Muscle layer of colon (tissue), 2 donors: Measurements from ENCODE around the gene SLC28A1.
"Not testable (repeated sequence)": the region's sequence is repeated elsewhere in the genome, so short reads cannot be mapped to it uniquely, and the experiment has no call there.

Experiments used
- H3K27ac ChIP-seq: one replicate; pipeline ENCODE4 v1.7.0; 2013; ENCODE audit warnings: low read depth, mild to moderate bottlenecking, low read length, moderate library complexity
- H3K27me3 ChIP-seq, 2 donors: one replicate each; pipeline ENCODE4 v1.7.0; 2013; ENCODE audit warnings: low read length in 2 of 2, mild to moderate bottlenecking in 2 of 2; ENCODE audit not compliant: insufficient read depth in 2 of 2, control insufficient read depth in 1 of 2
- H3K36me3 ChIP-seq: one replicate; pipeline ENCODE4 v1.7.0; 2013; ENCODE audit warnings: mild to moderate bottlenecking, low read length; ENCODE audit not compliant: insufficient read depth
- H3K4me1 ChIP-seq: one replicate; pipeline ENCODE4 v1.7.0; 2013; ENCODE audit warnings: mild to moderate bottlenecking, low read length; ENCODE audit not compliant: insufficient read depth
- H3K4me3 ChIP-seq, 2 donors: one replicate each; pipeline ENCODE4 v1.7.0; 2013; ENCODE audit warnings: low read length in 2 of 2, low read depth in 1 of 2, mild to moderate bottlenecking in 1 of 2, moderate library complexity in 1 of 2
- H3K9ac ChIP-seq: one replicate; pipeline ENCODE4 v1.7.0; 2013; ENCODE audit warnings: low read length
- H3K9me3 ChIP-seq: one replicate; pipeline ENCODE4 v1.7.0; 2013; ENCODE audit warnings: mild to moderate bottlenecking, low read length
- donor health status: abdominal sarcoma.
- donor health status: Adenocarcinoma of cecum.

The SLC28A1 gene

DNA sequence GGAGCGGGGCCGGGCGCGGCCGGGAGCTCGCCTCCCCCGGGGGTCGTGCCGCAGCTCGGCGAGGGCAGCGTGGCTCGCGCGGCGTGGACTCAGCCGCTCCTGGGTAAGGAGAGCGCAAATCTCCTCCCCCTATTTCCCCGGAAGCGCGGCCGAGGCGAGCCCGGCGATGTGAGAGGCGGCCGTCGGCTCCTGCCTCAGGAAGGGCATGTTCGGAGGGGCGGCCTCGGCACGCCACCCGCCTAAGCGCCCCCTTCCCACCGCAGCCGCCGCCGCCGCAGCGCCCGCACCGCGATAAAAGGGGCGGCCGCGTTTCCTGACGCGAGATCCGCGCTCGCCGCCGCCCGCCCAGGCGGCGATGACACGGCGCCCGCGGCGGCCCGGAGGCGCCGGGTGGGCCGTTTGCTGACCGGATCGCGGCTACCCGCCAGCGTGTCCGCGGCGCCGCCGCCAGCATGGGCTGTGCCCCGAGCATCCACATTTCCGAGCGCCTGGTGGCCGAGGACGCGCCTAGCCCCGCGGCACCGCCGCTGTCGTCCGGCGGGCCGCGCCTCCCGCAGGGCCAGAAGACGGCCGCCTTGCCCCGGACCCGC, 97.3 kb downstream of the SLC28A1 start, which contains the start of gene PDE8A:
Gene PDE8A (plus strand): TSS at position 146 of the 590 bp plus-strand sequence. CDS start 307 bp downstream, at position 453.
- Histone ChIP-seq H3K27ac (peak within 1 kb of the TSS; percentile 85), H3K4me1 (peaks cover 25% of the 10 kb centered on the region), H3K36me3 (no peaks in the 10 kb centered on the region), H3K9ac (peak within 1 kb of the TSS; percentile 3), H3K4me3 (peak within 1 kb of the TSS; percentile 83 to 88), H3K9me3 (no peaks in the 10 kb centered on the region), H3K27me3 (no peaks in the 10 kb centered on the region)

GRCh38 chr15:84982301-84982920, 97.9 kb downstream of the SLC28A1 start:
- H3K4me3 ChIP-seq, result peak overlapping the region; percentile 83 to 88
- H3K27ac ChIP-seq, result peak overlapping the region; percentile 76
- no peaks in the 10 kb centered on the region for H3K27me3 ChIP-seq
- H3K9me3 ChIP-seq, result no peaks in the 10 kb centered on the region
- peaks cover 25% of the 10 kb centered on the region for H3K4me1 ChIP-seq
- peak overlapping the region; percentile 3 for H3K9ac ChIP-seq
- H3K36me3 ChIP-seq, result no peaks in the 10 kb centered on the region

DNA sequence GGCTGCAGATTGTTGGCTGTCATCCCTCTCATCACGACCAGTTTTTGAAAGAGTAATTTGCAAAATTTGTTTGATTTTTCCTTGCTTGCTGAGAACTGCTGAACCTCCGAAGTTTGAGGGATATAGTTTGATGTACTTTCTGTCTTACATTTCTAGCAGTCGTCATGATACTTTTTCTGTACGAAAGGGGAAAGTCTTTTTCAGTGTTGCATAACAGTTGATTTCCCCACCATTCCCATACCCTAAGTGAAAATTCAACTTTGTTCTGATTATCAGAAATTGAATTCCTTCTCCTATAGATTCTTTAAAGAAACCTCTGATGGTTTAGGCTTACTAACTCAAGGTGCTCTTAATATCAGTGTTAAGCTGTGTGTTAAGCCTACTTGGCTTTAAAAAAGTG, 98.8 kb downstream of the SLC28A1 start:
- no peak overlapping the region for H3K9ac ChIP-seq
- H3K36me3 ChIP-seq, result no peaks in the 10 kb centered on the region
- no peaks in the 10 kb centered on the region for H3K9me3 ChIP-seq
- peak overlapping the region; percentile 23 to 88 for H3K4me3 ChIP-seq
- H3K27ac ChIP-seq, result no peak overlapping the region
- peaks cover 25% of the 10 kb centered on the region for H3K4me1 ChIP-seq
- H3K27me3 ChIP-seq, result no peaks in the 10 kb centered on the region

DNA sequence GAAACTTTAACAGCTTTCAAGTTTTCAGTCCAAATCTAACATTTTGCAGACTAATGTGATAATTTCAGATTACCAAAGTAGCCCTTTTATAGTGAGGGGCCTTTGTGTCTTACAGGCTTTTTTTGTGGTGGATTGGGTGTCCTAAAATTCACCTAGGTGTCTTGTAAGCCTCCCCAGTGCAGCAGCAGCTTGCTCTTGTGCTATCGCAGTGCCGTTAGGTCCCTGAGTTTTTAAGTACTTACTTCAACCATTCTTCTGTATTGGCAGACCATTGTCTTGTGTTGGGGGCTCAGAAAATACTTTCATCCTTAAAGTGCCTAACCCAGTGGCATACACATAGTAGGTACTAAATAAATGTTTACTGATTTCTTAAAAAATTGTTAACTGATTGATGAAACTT, 99.2 kb downstream of the SLC28A1 start:
- Histone ChIP-seq H3K27ac (no peak overlapping the region), H3K9ac (no peak overlapping the region), H3K4me3 (peak overlapping the region in 1 of 2 donors; percentile 88), H3K36me3 (no peaks in the 10 kb centered on the region), H3K4me1 (peaks cover 29% of the 10 kb centered on the region), H3K27me3 (no peaks in the 10 kb centered on the region), H3K9me3 (no peaks in the 10 kb centered on the region)

GRCh38 chr15:84985158-84985557, 100.7 kb downstream of the SLC28A1 start:
- no peak overlapping the region for H3K9ac ChIP-seq
- H3K36me3 ChIP-seq, result no peaks in the 10 kb centered on the region
- H3K27me3 ChIP-seq, result no peaks in the 10 kb centered on the region
- peaks cover 32% of the 10 kb centered on the region for H3K4me1 ChIP-seq
- H3K27ac ChIP-seq, result no peak overlapping the region
- no peak overlapping the region for H3K4me3 ChIP-seq
- H3K9me3 ChIP-seq, result no peaks in the 10 kb centered on the region

DNA sequence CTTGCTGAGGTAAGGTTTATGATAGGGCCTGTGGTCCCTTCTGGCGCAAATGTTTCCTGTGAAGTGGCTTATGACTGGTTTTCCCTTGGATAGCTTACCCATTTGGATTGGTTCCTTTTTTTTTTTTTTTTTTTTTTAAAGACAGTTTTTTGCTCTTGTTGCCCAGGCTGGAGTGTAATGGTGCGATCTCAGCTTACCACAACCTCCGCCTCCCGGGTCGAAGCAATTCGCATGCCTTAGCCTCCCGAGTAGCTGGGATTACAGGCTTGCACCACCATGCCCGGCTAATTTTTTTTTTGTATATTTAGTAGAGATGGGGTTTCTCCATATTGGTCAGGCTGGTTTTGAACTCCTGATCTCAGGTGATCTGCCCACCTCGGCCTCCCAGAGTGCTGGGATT, 102.9 kb downstream of the SLC28A1 start:
- not testable (repeated sequence) for H3K36me3 ChIP-seq, H3K9me3 ChIP-seq, H3K4me3 ChIP-seq, H3K27me3 ChIP-seq, H3K9ac ChIP-seq, H3K27ac ChIP-seq
- peaks cover 32% of the 10 kb centered on the region for H3K4me1 ChIP-seq

DNA sequence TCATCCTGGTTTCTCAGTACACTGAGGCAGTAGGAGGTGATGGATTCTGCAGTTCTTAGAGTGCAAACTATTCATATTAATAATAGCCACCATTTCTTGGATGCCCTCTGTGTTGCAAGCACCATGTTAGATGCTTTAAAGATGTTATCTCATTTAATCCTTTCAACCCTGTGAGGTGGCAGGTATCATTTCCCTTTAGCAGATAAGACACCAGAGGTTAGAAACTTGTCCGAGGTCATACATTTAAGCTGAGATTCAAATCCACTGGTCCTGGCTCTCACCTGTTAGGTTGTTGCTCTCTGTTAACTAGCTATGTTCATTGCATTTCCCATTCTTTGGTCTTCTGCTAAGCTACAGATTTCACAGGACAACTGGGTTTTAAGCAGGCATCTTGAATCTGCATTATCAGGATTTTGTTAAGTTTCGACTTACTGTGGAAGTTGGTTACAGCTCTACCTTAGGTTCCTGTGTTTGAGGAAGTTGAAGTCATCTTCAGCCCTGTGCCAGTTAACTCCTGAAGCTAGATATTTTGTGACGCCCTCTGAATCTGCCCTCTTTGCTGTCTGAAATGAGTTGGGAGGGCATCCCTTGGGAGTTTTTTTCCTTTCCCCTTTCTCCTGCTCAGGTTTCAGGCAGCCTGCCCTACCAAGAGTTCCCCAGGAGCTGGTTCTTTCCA, 103.6 kb downstream of the SLC28A1 start:
- no peak overlapping the region for H3K27ac ChIP-seq

GRCh38 chr15:84988909-84989644, 104.6 kb downstream of the SLC28A1 start:
- H3K27me3 ChIP-seq, result no peaks in the 10 kb centered on the region
- no peak overlapping the region for H3K4me3 ChIP-seq
- H3K27ac ChIP-seq, result no peak overlapping the region
- no peaks in the 10 kb centered on the region for H3K36me3 ChIP-seq
- no peak overlapping the region for H3K9ac ChIP-seq
- peaks cover 25% of the 10 kb centered on the region for H3K4me1 ChIP-seq
- H3K9me3 ChIP-seq, result no peaks in the 10 kb centered on the region

More for the DNA sequence above, 103.6 kb downstream of the SLC28A1 start:
- Histone ChIP-seq H3K4me1 (peaks cover 32% of the 10 kb centered on the region), H3K9me3 (no peaks in the 10 kb centered on the region), H3K9ac (no peak overlapping the region), H3K36me3 (no peaks in the 10 kb centered on the region), H3K27me3 (no peaks in the 10 kb centered on the region), H3K4me3 (no peak overlapping the region)

- Histone ChIP-seq H3K27ac (no peak overlapping the region), H3K4me1 (peaks cover 12% of the 10 kb centered on the region), H3K27me3 (no peaks in the 10 kb centered on the region), H3K36me3 (no peaks in the 10 kb centered on the region), H3K4me3 (no peak overlapping the region), H3K9ac (no peak overlapping the region), H3K9me3 (no peaks in the 10 kb centered on the region)
Observed at GRCh38 chr15:84990507-84990906, 106.0 kb downstream of the SLC28A1 start.

DNA sequence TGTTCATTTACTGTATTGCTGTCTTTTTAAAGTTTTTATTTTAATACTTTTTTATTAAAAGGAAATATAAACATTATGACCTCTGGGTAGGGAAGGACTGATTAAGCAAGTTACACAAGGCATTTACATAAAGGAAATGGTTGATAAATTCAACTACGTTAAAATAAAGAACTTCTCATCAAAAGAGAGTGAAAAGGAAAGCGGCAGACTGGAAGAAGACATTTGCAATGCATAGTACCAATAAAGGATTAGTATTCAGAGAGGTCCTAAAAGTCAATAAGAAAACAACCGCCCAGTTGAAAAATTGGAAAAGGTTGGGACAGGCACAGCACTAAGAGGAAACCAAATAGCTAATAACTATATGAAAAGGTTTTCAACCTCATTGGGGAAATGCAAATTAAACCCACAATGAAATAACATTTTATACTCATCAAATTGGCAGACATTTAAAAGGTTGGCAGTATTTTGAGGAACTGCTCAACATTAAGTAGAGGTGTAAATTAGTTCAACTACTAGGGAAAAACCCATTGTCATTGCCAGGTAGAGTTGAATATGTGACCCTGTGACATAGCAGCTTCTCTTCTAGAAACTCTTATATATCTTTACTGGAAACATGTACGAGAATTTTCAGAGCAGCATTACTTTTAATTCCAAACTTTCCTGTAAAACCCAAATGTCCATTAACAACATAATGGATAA, 106.7 kb downstream of the SLC28A1 start:
- Histone ChIP-seq H3K4me3 (no peak overlapping the region), H3K9ac (no peak overlapping the region), H3K9me3 (no peaks in the 10 kb centered on the region), H3K36me3 (no peaks in the 10 kb centered on the region), H3K27ac (no peak overlapping the region), H3K27me3 (no peaks in the 10 kb centered on the region), H3K4me1 (peaks cover 11% of the 10 kb centered on the region)
